SK-N-MC (cell line): ENCODE measurements around the gene HNRNPR.
A peak's percentile ranks its signal among the peaks of the same experiment; 100 is the strongest.
"Not testable (repeated sequence)": the region's sequence is repeated elsewhere in the genome, so short reads cannot be mapped to it uniquely, and the experiment has no call there.

Source experiments
- DNase-seq: peaks from one replicate; pipeline ENCODE4 v3.0.0-alpha.2; 2011; ENCODE audit warnings: low read depth, low spot score
- H3K27ac ChIP-seq: fragments of 200-600 bp; sonication (generic); 2 replicates; pipeline ENCODE4 v1.5.1; 2016; ENCODE audit warnings: mixed run types
- H3K36me3 ChIP-seq: fragments of 200-600 bp; sonication (generic); 2 replicates; pipeline ENCODE4 v1.6.1; 2017; ENCODE audit warnings: antibody characterized with exemption, low read length, mixed read lengths; ENCODE audit not compliant: insufficient read depth
- H3K4me3 ChIP-seq: fragments of 200-600 bp; sonication (generic); 2 replicates; pipeline ENCODE4 v1.5.1; 2016
- H3K9ac ChIP-seq: fragments of 200-600 bp; sonication (generic); 2 replicates; pipeline ENCODE4 v1.8.0; 2017; ENCODE audit warnings: mixed run types, mixed read lengths; ENCODE audit not compliant: insufficient read length
- H3K9me3 ChIP-seq: fragments of 200-600 bp; sonication (generic); 2 replicates; pipeline ENCODE4 v1.6.1; 2017; ENCODE audit warnings: low read depth, mild to moderate bottlenecking, antibody characterized with exemption, low read length, moderate library complexity, mixed read lengths
- EZH2 ChIP-seq: fragments of 200-600 bp; sonication (generic); IDR thresholded peaks from one replicate; pipeline ENCODE4 v1.6.1; 2017; ENCODE audit warnings: antibody characterized with exemption
- FOXP2 ChIP-seq: optimal IDR thresholded peaks from 2 replicates; pipeline ENCODE3; 2011; ENCODE audit warnings: mild to moderate bottlenecking, moderate library complexity; ENCODE audit not compliant: insufficient read depth; ENCODE audit errors: extremely low read length, control extremely low read depth
- POLR2AphosphoS5 ChIP-seq: IDR thresholded peaks from 2 replicates; pipeline ENCODE4 v1.6.1; 2012; ENCODE audit warnings: mild to moderate bottlenecking, low read depth, low read length, borderline replicate concordance

Gene HNRNPR

GRCh38 chr1:23343221-23344110, 618 bp downstream of the HNRNPR start:
- Histone ChIP-seq H3K9ac (peak overlapping the region; percentile 93), H3K36me3 (peaks cover 42% of the 10 kb centered on the region), H3K27ac (peak overlapping the region; percentile 95), H3K9me3 (no peaks in the 10 kb centered on the region; the same call in 1 of the 2 replicates), H3K4me3 (peak overlapping the region; percentile 83)
- DNase-seq = no peak
- TF ChIP-seq POLR2AphosphoS5 (peak; percentile 4; the same call in 1 of the 2 replicates), EZH2 (no peak)

- Histone ChIP-seq H3K4me3 (peak overlapping the region; percentile 83), H3K27ac (peak overlapping the region; percentile 26; the same call in 1 of the 2 replicates), H3K9me3 (no peaks in the 10 kb centered on the region; the same call in 1 of the 2 replicates), H3K36me3 (peaks cover 55% of the 10 kb centered on the region), H3K9ac (peak overlapping the region; percentile 93)
- TF ChIP-seq POLR2AphosphoS5 (no peak), EZH2 (no peak), FOXP2 (no peak)
- DNase-seq = no peak
Measured at GRCh38 chr1:23341931-23342692, 2.0 kb downstream of the HNRNPR start.

- Histone ChIP-seq H3K9ac (no peak overlapping the region), H3K4me3 (peak overlapping the region; percentile 83), H3K36me3 (peaks cover 76% of the 10 kb centered on the region), H3K9me3 (no peaks in the 10 kb centered on the region; the same call in 1 of the 2 replicates), H3K27ac (no peak overlapping the region)
- DNase-seq = no peak
- TF ChIP-seq FOXP2 (no peak), EZH2 (no peak), POLR2AphosphoS5 (no peak; the same call in 1 of the 2 replicates)
Measured at GRCh38 chr1:23339632-23340031, 4.5 kb downstream of the HNRNPR start.

- no peak overlapping the region for H3K4me3 ChIP-seq
- H3K9me3 ChIP-seq = no peaks in the 10 kb centered on the region; the same call in 1 of the 2 replicates
- no peak for TF ChIP-seq FOXP2
- no peak for TF ChIP-seq EZH2
- no peak for TF ChIP-seq POLR2AphosphoS5
- H3K9ac ChIP-seq = no peak overlapping the region
- peaks cover 94% of the 10 kb centered on the region for H3K36me3 ChIP-seq
- H3K27ac ChIP-seq = no peak overlapping the region
- DNase-seq = no peak
Measured at GRCh38 chr1:23337869-23338268, 6.2 kb downstream of the HNRNPR start.

GRCh38 chr1:23331713-23332112, 12.4 kb downstream of the HNRNPR start:
- Histone ChIP-seq H3K36me3 (peaks cover 94% of the 10 kb centered on the region), H3K4me3 (no peak overlapping the region), H3K9me3 (no peaks in the 10 kb centered on the region), H3K27ac (no peak overlapping the region), H3K9ac (no peak overlapping the region)
- TF ChIP-seq EZH2 = no peak
- TF ChIP-seq FOXP2 = no peak
- no peak for DNase-seq

- Histone ChIP-seq H3K4me3 (no peak overlapping the region), H3K36me3 (peaks cover 95% of the 10 kb centered on the region), H3K9ac (no peak overlapping the region), H3K9me3 (no peaks in the 10 kb centered on the region), H3K27ac (peak overlapping the region; percentile 46; the same call in 1 of the 2 replicates)
- TF ChIP-seq EZH2 = no peak
- no peak for DNase-seq
Measured at GRCh38 chr1:23330846-23331245, 13.2 kb downstream of the HNRNPR start.

- no peaks in the 10 kb centered on the region for H3K9me3 ChIP-seq
- peaks cover 82% of the 10 kb centered on the region for H3K36me3 ChIP-seq
- H3K27ac ChIP-seq = no peak overlapping the region
- H3K9ac ChIP-seq = no peak overlapping the region
- TF ChIP-seq EZH2 = no peak
- no peak for TF ChIP-seq FOXP2
- TF ChIP-seq POLR2AphosphoS5 = no peak
- no peak for DNase-seq
- H3K4me3 ChIP-seq = no peak overlapping the region
Measured at GRCh38 chr1:23325393-23325792, 18.7 kb downstream of the HNRNPR start.

- Histone ChIP-seq H3K36me3 (peaks cover 80% of the 10 kb centered on the region), H3K9ac (no peak overlapping the region), H3K27ac (no peak overlapping the region), H3K4me3 (no peak overlapping the region), H3K9me3 (no peaks in the 10 kb centered on the region)
- TF ChIP-seq EZH2 (no peak), POLR2AphosphoS5 (no peak), FOXP2 (no peak)
- DNase-seq = no peak
Measured at GRCh38 chr1:23322770-23323169, 21.3 kb downstream of the HNRNPR start.

- not testable (repeated sequence) for DNase-seq, H3K4me3 ChIP-seq, H3K27ac ChIP-seq, H3K9ac ChIP-seq, H3K9me3 ChIP-seq
- peaks cover 96% of the 10 kb centered on the region for H3K36me3 ChIP-seq
Measured at GRCh38 chr1:23310280-23310679, 33.8 kb downstream of the HNRNPR start.
